GM21825 (cell line): Measurements from ENCODE around the gene GATAD2A.

ENCODE experiments used
- ATAC-seq: cut with Tn5 transposase; IDR thresholded peaks from one replicate; pipeline ENCODE4 v1.9.1; 2021; ENCODE audit warnings: mild to moderate bottlenecking, moderate library complexity; ENCODE audit not compliant: unreplicated experiment

The GATAD2A gene

DNA sequence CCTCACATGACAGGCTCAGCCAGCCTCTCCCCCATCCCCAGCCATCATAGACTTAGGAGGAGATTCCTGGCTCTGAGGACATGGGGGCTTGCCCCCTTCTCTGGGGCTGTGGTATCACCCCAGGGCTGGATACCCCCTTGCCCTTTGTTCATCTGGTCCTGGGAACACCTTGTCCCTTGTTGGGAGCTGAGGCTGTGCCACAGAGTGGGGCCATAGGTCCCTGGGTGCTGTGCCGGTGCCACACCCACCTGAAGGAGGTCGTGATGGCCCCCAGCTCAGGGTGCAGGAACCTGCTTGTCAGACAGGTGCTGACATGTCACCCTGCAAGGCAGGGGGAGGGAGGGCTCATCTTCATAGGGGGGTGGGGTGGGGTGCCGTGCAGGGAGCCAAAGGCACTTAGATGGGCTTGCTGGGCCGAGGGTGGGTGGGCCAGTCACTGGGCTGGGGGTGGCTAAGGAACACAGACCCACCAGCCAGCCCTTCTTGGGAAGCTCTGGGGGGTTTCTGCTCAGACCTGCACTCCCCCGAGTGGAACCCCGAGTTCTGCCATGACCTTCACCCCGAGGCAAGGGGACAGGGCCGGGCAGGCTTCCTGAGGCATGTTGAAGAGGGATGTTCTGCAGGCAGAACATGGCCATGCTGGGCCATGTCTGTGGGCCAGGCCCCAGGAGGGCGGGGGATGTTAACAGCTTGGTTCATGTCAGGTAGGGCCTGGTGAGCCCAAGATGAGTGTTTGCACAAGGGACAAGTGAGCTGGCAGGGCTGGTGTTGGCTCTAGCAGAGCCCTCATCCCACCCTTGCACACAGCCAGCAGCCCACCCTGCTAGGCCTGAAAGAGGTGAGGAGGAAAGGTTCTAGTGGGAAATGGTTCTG lies 81.8 kb downstream of the GATAD2A start:
- no peak for ATAC-seq

DNA sequence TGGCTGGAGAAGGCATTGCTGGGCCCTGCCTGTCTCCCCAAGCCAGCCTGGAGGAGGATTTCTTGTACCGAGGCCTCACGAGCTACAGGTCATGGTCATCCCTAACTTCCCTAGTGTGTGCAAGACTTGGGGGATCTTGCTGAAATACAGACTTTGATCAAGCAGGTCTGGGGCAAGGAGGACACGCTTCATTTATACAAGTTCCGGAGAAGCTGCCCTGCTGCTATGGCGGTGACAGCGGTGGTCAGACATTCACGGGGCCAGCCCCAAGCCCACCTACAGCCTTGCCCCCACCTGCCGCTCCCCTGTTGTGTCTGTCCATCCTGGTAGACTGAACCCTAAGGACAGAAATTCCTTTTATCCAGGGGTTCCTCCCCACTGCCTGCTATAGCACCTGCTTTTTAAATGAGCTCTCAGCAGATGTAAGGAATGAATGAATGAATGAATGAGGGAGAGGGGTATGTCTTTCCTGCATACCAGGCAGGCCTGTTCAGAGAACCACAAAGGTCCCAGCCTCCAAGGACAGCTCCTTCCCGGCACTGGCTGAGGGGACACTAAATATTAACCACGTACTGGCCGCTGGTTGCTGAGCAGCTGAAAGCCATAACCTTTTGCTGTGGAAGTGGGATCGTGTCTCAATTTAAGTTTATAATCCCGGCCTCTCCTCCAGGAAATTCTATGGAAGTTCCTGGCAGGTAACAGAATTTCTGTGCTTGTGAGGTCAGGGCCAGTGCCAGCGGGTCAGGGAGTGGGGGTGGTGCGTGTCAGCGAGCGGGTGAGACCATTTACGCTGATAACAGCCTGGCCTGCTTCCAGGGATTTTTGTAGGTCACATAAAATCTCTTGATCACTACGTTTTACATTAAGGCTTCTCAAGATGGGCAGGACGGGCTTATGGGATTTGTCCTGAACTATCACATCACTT lies 82.7 kb downstream of the GATAD2A start:
- ATAC-seq = no peak

GRCh38 chr19:19488875-19489690 lies 83.6 kb downstream of the GATAD2A start:
- ATAC-seq = peak; percentile 49

- ATAC-seq = no peak
These were observed 84.3 kb downstream of the GATAD2A start for GRCh38 chr19:19489804-19490204.

- no peak for ATAC-seq
These were observed 84.9 kb downstream of the GATAD2A start for GRCh38 chr19:19490214-19490968.

GRCh38 chr19:19491321-19492025 lies 86.0 kb downstream of the GATAD2A start:
- ATAC-seq = no peak

GRCh38 chr19:19492026-19492610 lies 86.6 kb downstream of the GATAD2A start:
- no peak for ATAC-seq

GRCh38 chr19:19493841-19494546 lies 88.5 kb downstream of the GATAD2A start:
- ATAC-seq = no peak

GRCh38 chr19:19495614-19496603 lies 90.4 kb downstream of the GATAD2A start:
- ATAC-seq = no peak

DNA sequence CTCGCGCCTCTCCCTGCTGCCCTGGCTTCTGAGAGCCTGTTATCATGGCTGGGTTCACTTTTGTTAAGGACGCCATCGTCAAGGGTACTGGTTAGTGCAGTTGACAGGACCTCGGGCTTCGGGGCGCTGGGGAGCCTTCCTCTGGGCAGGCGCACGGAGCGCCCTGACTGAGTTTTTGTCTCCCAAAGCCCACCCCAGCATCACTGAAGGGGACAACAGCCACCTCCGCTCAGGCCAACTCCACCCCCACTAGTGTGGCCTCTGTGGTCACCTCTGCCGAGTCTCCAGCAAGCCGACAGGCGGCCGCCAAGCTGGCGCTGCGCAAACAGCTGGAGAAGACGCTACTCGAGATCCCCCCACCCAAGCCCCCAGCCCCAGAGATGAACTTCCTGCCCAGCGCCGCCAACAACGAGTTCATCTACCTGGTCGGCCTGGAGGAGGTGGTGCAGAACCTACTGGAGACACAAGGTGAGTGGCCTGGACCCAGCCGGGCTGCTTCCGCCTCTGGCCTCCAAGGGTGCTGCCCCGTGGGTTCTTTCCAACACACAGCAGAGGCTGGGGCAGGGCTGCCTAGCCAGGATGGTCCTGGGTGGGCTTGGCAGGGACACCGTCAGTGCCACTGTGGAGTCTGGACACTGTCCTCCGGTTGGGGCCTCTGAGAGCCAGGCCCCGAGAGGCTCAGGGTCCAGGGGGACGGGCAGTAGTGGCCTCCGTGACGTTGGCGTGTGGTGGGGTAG lies 92.9 kb downstream of the GATAD2A start:
- ATAC-seq = no peak

DNA sequence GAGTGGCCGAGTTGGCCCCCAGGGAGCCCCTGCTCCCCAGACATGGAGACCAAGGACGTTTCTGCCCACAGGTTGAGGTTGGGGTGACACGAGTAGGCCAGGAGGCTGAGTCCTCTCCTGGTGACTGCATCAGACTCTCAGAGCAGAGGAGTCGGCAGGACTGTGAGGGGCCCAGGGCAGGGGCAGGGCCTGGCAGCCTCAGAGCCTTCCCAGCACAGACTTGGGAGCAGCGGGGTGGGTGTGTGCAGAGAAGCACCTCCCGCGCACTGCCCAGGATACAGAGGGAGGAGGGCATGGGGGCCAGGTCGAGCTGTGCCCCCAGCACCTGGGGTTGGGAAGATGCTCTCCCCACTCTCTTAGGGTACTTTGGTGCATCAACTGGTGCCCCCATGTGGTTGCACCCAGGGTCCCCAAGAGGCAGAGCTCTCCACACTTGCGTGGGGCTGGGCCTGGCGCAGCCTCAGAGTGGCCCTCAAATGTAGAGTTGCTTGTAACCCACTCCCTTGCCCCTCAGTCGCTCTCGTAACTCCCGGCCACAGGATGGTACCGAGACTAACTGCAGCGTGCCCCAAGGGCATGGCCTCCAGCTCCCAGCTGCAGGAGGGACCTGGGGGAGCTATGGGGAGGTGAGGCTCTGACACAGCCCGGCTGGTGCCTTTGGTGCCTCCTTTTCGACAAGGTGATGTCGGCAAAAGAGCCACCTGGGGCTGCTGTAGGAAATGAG lies 94.0 kb downstream of the GATAD2A start:
- no peak for ATAC-seq

- no peak for ATAC-seq
These were observed 95.6 kb downstream of the GATAD2A start for GRCh38 chr19:19500975-19501644.

DNA sequence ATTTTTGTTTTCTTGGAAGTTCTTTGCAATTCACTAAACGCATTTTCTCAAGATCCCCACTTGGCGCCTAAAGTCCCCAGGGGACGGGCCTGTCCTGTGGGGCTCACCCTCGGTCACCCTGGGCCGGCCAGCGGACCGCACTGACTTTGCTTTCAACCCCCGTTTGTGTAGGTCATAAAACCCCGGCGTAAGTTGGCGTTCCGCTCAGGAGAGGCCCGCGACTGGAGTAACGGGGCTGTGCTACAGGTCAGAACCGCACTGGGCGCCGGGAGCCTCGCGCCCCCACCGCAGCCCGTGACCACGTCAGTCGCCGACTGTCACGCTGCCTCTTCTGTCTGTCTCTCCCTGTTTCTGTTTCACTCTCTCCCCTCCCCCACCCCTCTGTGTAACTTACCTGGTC lies 96.3 kb downstream of the GATAD2A start:
- ATAC-seq = no peak

GRCh38 chr19:19502281-19502680 lies 96.8 kb downstream of the GATAD2A start:
- ATAC-seq = no peak

GRCh38 chr19:19502808-19503602 lies 97.5 kb downstream of the GATAD2A start:
- no peak for ATAC-seq
